NCI-H1436 treated with DMSO at 0.1 percent for 48 hours (cell line): ENCODE measurements around the gene TEX101.

Experiments used
- DNase-seq: peaks from one replicate; lab custom pipeline; 2025; lab: John Stamatoyannopoulos, UW

The TEX101 gene

DNA sequence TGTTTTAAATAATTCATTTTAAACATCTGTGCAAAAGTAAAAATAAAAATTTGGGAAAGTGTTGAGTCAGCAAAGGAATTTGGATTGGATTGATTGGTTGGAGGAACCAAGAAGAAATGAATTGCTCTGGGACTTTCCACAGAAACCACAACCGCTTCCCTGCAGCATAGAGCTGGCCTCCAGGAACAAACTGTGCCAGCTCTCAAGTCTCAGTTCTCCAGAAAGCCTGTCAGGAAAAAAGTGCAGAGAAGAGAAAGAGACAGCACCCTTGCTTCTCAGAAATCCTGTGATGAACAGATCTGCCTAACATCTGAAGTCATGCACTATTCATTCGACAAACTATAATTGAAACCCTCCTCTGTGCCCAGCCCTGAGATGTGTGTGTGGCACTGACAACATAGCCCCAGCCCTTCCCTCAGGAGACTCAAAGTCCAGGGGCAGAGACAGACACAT, 35.9 kb downstream of the TEX101 start:
- DNase-seq, result no peak

DNA sequence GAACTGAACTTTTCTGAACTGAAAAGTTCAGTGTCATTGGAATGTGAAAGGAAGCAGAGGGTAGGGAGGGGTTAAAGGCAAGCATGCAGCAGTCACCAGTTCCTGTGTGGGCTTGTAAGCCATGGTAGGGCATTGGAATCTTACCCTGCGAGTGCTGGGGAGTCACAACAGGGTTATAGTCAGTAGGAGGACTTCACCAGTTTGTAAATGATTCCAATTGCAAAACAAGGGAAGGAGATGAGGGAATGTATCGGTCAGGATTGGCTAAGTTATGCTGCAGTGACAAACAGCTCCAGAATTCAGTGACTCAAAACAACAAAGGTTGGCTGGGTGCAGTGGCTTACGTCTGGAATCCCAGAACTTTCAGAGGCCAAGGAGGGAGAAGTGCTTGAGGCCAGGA, 37.9 kb downstream of the TEX101 start:
- no peak for DNase-seq

DNA sequence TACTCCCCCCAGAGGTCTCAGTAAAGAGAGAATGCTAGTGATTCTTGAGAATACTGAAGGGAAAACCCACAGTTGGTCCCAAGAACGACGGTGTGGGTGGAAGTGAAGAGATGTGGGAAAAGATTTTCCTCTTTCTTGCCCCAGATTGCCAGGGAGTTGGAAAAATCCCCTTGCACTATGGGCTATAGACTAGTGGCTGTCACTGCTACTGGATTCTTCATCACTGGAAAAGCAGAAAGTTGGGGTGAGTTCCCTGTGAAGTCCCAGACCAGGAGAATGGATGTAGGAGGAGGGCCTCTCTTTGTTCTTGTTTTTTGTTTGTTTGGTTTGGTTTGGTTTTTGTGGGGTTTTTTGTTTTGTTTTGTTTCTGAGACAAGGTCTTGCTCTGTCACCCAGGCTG, 39.3 kb downstream of the TEX101 start:
- no peak for DNase-seq

DNA sequence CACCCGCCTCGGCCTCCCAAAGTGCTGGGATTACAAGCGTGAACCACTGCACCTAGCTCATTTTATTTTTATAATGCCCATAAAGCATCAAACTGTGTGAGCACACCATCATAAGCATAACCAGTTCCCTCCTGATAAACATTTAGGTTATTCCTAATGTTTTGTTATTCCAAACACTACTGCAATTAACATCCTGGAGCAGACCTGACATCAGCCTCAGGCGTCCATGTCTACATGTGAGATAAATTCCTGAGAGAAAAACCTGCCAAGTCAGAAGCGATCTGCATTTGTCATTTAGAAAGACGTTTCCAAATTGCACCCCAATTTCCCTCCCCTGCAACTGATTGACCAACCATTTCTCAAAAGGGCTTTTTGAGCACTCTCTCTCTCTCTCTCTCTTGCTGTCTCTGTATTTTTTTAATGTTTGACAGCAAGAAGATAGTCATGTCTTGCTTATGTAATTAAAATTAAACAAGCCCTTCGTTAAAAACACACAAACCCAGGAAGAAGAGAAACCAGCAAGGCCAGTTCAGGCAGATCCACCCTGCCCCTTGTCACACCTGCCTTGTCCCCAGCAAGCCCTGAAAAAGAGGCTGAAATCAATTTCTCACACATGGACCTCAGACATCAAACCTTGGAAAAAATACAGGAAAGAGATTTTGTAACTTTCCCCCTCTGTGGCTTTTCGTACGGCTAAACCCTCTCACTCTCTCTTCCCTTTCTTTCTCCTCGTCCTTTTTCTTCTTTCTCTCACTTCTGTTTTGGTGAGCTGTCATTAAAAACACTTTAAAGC, 40.8 kb downstream of the TEX101 start:
- no peak for DNase-seq

DNA sequence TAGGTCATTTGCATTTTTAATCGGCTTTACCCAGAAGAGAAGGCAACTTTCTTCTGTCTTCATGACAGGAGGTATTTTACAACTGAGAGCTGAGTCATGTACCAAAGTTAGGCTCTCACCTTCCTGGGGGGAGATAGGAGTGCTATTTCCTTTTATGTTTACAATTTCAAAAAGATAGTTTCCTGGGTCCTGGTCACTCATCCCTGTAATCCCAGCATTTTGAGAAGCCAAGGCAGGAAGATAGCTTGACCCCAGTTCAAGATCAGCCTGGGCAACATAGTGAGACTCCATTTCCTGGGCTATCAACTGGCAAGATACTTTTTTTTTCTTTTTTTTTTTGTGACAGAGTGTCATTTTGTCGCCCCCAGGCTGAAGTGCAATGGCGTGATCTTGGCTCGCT, 43.1 kb downstream of the TEX101 start:
- DNase-seq, result no peak

DNA sequence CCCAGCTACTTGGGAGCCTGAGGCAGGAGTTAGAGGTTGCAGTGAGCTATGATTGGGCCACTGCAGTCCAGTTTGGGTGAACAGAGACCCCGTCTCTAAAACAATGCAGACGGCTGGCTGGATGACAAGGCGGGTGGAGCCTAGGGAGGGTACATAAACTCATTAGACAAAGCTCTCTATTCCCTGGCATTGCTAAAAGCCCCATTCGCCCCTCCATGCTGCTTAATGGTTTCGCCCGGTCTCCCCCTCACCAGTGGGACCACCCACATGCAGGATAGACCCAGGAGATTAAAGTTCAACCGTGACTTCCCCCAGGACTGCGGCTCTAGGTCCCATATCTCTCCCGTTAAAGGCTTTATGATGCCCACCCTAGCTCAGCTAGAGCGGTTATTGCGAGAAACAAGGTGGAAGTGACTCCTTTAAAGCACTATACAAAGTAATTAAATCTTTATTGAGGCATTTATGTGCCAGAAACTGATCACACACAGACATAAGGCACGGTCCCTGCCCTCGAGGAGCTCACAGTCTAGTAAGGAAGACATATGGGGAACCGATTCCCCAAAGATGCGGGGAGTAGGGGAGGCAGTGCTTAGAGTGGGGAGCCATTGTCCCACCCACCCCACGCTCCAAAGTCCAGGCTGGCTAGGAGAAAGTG, 45.8 kb downstream of the TEX101 start:
- no peak for DNase-seq

DNA sequence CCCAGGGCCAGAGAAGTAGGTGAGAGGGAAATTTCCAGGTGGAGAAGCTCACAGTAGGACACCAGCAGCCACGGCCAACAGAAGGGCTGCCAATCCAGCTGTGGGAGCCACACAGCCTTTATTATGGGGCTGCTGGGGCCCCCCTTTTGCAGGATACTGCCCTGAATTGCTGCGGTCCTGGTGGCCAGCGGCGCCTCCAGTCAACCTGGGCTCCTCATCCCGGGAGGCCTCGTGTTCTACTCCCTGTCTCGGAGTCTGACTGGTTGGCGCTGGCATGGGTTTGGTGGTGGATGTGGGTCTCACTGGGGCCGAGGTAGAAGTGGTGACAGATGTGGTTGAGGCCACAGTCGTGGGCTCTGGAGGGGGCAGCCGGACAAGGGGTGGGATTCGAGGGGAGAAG, 46.6 kb downstream of the TEX101 start:
- DNase-seq, result no peak

DNA sequence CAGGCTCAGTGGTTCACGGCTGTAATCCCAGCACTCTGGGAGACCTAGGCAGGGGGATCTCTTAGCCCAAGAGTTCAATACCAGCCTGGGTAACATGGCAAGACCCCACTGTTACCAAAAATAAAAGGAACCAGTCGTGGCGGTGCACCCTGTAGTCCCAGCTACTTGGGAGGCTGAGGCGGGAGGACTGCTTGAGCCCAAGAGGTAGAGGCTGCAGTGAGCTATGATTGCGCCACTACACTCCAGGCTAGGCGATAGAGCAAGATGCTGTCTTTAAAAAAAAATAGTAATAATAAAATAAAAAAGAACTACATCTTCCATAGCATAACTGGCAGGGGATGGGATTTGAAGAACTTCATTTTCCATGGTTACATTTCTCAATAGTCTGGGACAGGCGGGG, 47.7 kb downstream of the TEX101 start:
- no peak for DNase-seq

DNA sequence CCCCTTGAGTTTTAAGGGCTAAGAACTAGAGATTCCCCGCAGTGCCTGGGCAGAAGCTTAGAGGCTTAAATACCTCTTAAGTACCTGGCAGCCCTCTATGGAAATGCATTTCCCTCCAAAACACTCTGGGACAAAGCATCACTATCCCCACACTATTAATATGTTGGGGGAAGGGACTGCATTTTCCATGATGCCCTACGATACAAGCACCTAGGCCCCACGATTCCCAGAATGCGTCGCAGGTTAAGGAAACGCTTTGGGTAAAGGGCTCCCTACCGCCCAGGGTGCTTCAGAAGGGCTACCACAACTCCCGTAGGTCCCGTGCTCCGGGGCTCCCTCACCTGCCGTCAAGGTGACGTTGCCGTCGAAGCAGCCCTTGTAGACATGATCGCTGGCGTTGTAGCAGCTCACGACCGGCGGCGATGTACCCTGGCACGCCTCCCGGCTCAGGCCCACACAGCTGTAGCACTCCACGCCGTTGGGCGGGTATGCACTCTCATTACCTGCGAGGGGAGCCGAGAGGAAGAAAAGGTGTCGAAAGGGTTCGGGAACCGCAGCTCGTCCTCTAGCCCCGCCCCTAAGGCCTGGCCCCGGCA, 48.2 kb downstream of the TEX101 start:
- no peak for DNase-seq

DNA sequence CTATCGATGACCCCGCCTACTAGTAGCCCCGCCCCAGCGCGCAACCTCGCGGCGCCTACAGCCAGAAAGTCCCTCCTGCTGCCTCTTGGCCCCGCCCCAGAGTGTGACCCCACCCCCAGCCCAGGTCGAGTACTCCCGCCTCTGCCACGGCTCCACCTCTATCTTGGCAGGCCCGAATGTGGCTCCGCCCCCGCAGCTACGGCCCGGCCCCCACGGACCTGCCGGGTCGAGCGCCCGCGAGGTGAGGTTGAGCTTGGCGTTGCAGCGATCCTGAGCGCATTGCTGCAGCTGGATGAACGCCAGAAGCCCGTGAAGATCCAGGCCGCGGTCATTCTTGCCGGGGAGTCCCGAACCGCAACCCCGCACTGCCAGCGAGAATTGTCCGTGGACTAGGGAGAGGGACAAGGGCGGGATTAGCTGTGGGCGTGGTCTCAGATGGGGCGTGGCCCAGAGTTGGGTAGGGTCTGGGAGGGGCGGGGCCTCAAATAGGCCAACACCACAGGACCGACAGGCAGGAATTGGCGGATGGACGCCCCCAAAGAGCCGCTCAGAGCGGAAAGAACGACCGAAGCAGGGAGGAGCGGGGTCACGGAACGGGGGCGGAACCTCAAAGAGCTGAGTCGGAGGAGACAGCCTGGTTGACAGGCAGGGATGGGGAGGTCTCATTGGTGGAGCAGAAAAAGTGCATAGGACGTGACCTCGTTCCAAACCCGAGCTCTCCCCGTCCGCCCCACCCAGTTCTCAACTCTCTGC, 48.9 kb downstream of the TEX101 start:
- peak; percentile 76 for DNase-seq

DNA sequence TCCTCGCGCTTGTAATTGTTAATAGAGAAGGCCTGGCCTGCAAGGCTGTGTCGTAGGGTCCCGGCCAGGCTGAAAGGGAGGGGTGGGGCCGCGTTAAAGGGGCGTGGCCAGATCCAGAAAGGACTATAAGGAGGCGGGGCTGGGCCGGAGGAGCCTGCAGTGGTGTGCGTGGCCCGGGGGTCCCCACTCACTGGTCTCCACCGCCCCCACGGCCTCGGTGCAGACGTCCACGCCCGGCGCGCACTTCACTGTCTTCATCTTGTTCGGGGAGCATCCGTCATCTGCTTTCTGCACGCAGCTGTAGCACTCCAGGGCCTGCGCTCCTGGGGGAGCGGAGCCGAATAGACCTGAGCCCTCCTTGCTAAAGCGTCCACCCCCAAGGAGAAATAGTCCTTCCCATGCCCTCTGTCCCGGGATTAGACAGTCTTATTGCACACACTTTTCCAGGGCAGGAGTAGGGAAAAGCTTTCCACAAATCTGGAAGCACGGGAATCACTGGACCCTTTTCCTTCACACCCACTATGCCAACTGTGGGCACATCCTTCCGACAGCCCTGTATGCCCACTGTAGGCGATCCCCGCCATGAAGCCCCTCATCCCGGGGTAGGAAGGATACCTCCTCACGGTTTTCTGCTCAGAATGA, 49.6 kb downstream of the TEX101 start:
- DNase-seq, result no peak

DNA sequence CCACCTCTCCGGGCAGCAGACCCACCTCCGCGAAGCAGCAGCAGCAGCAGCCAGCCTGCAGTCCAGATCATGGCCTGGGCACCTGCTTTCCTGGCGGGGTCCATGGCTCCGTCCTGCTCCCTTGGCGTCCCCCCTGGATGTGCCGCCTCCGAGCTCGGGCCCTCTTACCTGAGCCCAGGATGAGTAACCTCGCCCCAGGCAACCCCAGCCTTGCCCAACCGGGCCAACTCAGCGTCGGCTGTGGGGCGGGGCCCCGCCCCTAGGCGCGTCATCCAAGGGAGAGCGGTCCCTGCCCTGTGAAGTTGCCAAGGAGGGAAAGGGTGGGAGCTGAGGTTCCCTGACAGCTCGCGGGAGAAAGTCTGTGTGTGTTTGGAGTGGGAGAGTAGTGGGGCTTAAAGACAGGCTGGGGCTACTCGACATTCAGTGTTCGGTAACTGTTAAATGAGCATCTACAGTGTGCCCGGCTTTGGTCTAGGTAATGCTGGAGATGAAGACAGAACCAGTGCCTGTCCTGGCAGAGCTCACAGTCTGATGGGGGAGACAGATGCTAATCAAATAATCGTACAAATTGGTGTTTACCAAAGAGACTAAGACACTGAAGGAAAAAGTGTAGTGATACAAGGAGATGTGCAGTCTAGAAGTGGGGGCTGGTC, 50.9 kb downstream of the TEX101 start, which contains the start of gene LYPD3:
LYPD3 (minus strand) TSS at position 141 of the 653 bp plus-strand sequence; CDS start at position 104, 37 bp downstream.
- no peak for DNase-seq

DNA sequence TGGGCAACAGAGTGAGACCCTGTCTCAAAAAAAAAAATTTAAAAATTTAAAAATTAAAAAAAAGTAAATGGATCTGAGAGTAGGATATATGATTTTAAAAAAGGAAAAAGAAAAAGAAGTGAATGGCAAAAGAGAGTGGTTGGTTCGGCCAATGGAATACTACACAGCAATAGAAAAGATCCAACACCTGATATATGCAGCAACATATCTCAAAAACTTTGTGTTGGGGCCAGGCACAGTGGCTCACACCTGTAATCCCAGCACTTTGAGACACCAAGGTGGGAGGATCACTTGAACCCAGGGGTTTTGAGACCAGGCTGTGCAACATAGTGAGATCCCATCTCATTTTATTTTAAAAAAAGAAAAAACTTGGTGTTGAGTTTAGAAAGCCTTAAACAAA, 52.1 kb downstream of the TEX101 start:
- DNase-seq, result no peak

DNA sequence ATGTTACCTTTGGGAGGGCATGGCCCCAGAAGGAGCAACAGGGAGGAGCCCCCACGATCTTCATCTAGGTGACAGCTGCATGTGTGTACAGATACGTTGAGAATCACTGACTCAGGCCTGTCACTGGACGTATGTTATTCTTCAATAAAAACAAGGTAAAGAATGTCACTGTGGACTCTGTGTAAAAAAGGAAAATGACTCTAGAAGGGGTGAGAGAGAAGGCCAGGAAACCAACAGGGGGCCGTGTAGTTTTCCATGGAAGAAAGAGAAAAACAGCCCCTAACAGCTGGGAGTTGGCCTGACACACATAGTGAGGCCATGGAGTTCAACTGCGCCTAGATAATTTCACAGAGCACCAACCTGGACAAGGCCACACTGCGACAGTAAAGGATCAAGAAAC, 52.6 kb downstream of the TEX101 start:
- DNase-seq, result no peak

DNA sequence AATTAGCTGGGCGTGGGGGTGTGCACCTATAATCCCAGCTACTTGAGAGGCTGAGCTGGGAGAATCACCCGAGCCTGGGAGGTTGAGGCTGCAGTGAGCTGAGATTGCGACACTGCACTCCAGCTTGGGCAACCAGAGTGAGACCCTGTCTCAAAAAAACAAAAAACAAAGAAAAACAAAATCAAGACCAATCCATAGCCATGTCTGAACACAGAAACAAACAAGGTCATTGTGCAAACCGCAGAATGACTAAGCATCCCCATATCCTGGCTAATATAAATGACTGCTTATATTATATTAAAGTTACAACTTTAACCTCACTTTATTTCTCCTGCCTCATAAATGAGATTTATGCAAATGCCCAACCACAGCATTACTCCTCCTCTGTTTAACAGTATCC, 53.0 kb downstream of the TEX101 start:
- DNase-seq, result no peak
